ENCODE results near the gene RALB.

DNA sequence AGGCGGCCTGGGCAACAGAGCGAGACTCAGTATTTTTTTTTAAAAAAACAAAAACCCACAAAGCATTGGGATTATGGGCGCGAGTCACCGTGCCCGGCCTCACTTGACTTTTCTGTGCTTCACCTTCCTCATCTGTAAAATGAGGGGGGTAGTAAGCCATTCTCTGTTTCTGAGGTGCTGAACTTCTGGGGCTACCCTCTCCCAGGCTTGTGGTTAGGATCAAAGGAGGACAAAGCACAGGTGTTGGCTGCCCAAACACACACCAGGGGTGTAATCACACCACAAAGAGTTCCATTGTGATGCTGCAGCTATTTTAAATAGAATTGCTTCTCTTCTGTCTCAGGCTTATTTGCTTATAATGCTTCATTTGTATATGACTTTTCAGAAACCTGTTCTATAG, 57.5 kb downstream of the RALB start:
- TF ChIP-seq POLR2AphosphoS5 (IDR thresholded peaks at IDR 0.05): no peak
- TF ChIP-seq, protein P1, sequence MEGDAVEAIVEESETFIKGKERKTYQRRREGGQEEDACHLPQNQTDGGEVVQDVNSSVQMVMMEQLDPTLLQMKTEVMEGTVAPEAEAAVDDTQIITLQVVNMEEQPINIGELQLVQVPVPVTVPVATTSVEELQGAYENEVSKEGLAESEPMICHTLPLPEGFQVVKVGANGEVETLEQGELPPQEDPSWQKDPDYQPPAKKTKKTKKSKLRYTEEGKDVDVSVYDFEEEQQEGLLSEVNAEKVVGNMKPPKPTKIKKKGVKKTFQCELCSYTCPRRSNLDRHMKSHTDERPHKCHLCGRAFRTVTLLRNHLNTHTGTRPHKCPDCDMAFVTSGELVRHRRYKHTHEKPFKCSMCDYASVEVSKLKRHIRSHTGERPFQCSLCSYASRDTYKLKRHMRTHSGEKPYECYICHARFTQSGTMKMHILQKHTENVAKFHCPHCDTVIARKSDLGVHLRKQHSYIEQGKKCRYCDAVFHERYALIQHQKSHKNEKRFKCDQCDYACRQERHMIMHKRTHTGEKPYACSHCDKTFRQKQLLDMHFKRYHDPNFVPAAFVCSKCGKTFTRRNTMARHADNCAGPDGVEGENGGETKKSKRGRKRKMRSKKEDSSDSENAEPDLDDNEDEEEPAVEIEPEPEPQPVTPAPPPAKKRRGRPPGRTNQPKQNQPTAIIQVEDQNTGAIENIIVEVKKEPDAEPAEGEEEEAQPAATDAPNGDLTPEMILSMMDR (IDR thresholded peaks at IDR 0.05): no peak
- no peak for TF ChIP-seq EP300 (IDR thresholded peaks at IDR 0.05)

Measured in stomach (tissue), 4 donors.